Gastroesophageal sphincter (tissue), 3 donors: ENCODE data around the gene SRR.

ENCODE experiments used
- EP300 ChIP-seq: sonication (generic); formaldehyde crosslinking; IDR thresholded peaks from one replicate; pipeline ENCODE4 v1.6.1; 2017; ENCODE audit warnings: antibody characterized with exemption, mild to moderate bottlenecking
- POLR2A ChIP-seq, 2 donors: fragments of 450-650 bp; IDR thresholded peaks; one replicate each; pipeline ENCODE4 v1.6.1; 2017; ENCODE audit warnings: antibody characterized with exemption in 2 of 2, mild to moderate bottlenecking in 2 of 2, moderate library complexity in 1 of 2
- POLR2AphosphoS5 ChIP-seq: sonication (generic); formaldehyde crosslinking; IDR thresholded peaks from one replicate; pipeline ENCODE4 v1.6.1; 2017; ENCODE audit warnings: antibody characterized with exemption
- TF ChIP-seq, protein P1 (sequence below), 4 experiments: fragments of 200-600 bp in 2 of 4; fragments of 450-650 bp in 2 of 4; sonication (generic) in 1 of 4; IDR thresholded peaks; one replicate each; pipeline ENCODE4 v1.5.1; 2017 to 2019; ENCODE audit warnings: antibody characterized with exemption in 4 of 4, mild to moderate bottlenecking in 2 of 4, moderate library complexity in 2 of 4

DNA sequence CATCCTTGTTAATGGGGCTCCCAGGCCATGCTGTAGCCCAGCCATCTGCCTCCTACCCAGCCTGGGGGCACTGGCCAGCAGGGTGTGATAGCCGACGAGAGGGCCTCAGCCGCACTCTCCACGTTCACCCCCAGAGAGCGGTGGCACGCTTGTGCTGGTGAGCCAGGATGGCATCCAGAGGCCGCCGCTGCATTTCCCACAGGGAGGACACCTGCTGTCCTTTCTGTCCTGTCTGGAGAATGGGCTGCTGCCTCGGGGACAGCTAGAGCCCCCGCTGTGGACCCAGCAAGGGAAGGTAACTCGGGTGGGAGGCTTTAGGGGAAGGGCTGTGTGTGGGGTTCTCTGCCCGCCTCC is 61.0 kb downstream of the SRR start:
- TF ChIP-seq, protein P1, sequence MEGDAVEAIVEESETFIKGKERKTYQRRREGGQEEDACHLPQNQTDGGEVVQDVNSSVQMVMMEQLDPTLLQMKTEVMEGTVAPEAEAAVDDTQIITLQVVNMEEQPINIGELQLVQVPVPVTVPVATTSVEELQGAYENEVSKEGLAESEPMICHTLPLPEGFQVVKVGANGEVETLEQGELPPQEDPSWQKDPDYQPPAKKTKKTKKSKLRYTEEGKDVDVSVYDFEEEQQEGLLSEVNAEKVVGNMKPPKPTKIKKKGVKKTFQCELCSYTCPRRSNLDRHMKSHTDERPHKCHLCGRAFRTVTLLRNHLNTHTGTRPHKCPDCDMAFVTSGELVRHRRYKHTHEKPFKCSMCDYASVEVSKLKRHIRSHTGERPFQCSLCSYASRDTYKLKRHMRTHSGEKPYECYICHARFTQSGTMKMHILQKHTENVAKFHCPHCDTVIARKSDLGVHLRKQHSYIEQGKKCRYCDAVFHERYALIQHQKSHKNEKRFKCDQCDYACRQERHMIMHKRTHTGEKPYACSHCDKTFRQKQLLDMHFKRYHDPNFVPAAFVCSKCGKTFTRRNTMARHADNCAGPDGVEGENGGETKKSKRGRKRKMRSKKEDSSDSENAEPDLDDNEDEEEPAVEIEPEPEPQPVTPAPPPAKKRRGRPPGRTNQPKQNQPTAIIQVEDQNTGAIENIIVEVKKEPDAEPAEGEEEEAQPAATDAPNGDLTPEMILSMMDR (IDR thresholded peaks at IDR 0.05) = no peak
- no peak for TF ChIP-seq POLR2A (IDR thresholded peaks at IDR 0.05)
- TF ChIP-seq EP300 = no peak
- TF ChIP-seq POLR2AphosphoS5 = no peak
